Skin of body (tissue), 2 donors: ENCODE results near the gene NAB1. TPM values are rescaled to one million over a fixed set of nuclear protein-coding genes. Genes with fewer than 3 reads are reported as not detected.

Source experiments
- DNase-seq: peaks from one replicate; lab custom pipeline; 2025; lab: John Stamatoyannopoulos, UW
- total RNA-seq: library from RNA; depleted of rRNA; stranded (reverse); fragments of >200 nt; gene quantifications from one replicate; pipeline ENCODE4 v1.2.3, GENCODE V29; 2014

NAB1 gene
- total RNA-seq, 1 donor from 2014 or later = 71.0 TPM

DNA sequence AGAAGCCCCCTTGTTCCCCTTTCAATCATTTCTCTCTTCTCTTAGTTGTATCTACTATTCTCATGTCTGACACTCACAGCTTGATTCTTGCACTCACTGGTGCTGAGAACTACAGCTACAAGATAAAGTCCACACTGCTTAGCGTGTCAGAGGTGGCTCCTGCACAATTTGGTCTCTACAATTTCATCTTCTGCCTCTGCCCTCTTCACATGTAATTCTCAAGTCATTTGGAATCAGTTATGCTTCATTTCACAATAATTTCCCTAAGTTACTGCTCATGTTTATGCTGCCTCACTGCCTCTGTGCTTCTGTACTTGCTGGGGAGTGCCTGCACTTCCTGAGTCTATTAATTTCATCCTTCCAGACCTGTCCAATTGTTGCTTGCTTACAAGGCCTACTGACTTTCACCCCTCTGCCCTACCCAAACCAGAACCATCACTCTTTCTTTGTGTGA lies 11.6 kb upstream of the NAB1 start:
- DNase-seq = no peak

DNA sequence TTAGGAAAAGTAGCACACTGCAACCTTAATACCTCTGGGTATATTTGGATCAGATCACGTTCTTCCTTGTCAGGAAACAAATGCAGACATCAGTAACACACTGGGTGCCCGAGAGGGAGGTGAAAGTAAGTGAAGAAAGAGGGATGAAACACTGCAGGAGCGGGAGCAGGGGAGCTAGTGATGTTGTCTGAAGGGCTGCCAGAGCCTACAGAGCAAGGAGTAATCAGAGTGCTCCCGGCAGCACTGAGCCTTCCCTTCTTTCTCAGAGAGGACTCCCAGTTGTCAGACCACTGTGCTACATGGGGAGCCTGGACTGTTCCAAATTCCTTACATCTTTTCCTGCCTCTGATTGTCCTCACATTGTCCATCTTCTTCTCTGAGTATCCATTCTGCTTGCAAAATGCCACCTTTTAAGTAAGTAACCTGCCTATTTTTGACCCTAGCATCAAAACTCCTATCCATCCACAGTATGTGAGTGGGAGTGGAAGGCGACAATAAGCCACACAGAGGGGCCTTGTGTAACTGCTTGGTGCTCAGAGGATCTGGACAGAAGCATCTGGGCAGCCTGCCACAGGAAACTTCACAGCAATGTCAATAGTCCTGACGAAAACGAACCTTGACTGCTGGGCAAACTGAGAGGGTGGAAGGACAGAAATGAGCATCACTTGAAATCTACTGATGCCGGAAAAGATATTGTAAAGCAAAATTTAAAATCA lies 10.8 kb upstream of the NAB1 start:
- DNase-seq = no peak

DNA sequence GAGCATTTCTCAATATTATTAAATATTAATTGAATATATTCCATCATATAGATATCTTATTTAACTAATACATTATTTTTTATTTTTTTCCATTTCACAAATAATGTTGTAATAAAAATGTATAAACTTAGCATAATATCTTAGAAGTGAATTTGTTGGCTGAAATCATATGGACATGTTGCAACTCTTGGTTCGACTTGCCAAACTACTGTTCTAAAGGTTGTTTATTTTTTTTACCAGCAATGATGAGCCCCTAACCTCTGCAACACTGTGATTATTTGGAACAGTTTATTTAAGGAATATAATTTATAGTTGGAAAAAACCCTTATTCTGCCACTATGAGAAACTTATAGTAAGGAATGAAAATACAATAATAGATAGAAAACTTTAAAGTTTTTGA lies 8.8 kb upstream of the NAB1 start:
- DNase-seq = no peak

DNA sequence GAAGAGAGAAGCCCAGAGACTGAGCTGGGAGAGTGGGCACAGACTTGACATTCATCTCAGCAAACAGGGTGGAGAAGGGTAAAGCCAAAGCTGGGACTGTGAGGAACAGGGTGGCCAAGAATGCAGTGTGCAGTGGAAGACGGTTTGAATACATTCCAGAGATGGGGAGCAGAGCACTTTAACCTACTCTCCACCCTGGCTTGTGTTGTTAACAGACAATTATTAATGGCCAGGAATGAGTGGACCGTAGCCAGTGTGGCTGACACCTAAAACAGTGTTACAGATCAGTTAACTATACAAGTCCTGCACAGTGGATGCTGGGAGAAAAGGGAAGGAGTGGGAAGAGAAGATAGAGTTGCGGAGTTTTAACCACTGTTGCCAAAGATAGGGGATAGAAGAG lies 7.4 kb upstream of the NAB1 start:
- DNase-seq = no peak

DNA sequence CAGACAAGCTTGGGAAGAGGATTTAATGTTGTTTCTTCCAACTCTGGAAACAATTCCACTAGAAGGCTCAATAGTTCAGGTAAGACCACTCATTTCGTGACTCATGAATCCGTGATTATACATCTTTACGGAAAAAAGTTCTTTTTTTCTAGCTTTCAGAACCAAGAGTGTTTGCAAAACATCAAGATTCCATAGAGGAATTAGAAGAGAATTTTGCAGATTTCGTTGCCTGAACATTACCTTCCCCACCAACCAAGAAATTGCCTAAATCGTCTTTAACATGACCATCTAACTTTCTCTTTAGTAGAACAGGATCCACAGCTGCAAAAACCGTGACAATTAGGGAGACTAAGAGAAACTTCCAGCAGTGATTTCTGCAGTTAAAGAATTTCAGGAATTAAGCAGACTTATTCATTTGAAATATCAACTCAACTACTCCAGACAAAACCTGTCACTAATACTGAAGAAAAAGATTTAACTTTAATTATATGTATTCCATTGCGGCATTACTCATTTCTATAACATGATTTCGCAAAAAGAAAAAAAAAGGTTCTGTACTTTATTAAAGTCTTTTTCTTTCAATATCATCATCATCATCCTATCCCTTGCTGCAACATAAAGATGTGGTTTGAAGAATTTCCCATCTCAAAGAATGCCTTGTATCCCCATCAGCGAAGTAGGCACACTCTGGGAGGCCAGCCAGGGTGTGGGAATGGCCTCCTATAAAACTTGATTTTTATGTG lies 1.9 kb upstream of the NAB1 start:
- DNase-seq = no peak

DNA sequence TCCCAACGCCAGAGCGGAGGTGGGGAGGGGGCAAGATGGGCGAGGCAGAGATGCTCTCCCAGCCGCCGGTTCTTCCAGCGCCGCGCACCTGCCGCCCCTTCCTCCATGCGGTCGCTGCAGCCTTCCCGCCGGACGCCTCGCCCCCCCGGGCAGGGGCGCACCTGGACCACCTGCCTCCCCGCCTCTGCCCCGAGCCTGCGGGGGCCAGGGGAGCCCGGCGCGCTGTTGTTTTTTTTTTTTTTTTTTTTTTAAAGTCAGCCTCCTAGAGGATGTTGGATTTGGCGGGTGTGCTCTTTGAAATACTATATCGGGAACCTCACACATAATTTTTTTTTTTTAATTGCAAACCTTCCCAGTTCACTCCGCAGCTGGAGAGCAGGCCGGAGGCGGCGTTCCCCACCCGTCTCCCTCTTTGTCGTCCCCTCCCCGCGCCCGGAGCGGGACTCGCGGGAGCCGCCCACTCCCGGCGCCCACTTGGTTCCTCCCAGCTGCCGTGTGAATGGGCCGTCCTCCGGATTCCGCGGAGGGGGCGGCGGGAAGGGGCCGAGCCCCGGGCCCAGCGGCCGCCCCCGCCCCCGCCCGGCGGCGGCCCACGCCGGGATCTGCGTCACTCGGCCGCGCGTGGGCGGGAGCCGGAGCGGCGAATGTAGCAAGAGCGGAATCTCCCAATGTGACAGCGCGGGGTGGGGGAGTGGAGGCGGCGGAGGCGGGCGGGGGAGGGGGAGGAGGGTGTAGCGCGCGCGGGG lies 421 bp upstream of the NAB1 start:
- DNase-seq = peak; percentile 85

DNA sequence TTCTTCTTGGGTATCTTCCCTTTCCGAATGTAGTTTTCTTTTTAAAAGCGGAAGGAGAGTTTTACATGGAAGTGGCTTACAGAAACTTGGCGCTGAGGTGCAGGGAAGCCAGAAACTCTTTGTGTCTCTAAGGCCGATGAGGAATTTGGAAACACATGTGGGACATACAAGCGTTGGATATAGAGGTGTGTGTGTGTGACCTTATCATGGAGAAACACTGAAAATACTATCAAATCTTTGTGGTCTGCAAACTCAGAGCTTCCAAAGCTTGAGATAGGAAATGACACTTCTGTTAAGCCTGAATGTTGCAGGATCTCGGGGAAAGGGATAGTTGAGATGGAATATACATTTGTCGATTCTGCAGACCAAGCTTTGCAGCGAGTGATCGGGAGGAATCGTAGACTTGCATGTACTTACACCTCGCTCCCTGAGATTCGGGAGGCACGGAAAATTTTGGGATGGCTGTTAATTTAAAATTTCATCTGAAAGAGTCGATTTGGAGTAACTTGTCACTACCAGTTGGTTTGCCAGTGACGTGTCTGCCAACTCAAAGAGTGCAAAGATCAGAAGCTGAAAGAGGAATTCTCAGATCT lies 1.0 kb downstream of the NAB1 start:
- DNase-seq = peak; percentile 35

DNA sequence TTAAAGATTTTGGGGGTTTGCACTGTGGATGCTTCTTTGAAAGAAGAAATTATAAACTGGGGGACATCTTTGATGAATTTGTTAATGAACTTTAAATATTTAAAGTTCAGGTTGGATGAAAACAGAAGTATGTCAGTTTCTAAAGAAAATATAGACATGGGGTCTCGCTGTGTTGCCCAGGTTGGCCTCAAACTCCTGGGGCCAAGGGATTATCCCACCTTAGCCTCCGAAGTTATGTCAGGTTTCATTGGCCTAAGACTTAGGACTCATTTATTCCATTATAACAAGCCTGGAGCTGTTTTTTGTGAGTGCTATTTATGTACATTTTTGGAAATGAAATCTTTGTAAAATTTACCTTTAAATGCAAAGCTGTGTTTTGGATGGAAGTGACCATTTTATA lies 2.5 kb downstream of the NAB1 start:
- no peak for DNase-seq

DNA sequence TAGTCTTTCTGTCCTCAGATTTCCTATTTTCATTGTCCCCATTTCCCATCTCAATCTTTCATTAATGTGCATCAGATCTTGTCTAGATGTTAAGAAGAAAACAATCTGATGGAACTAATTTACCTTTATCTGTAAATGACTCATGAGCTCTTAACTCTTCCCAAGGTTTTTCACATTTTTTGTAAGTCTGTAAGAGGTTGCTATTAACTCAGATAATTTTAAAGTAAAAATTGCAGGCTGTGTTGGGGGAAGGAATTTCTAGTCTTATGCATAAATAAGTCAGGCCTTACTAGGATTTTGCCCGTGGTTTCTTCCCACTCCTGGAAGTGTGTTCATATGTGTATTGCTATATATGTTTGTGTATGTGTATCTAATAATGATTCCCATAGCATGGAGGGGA lies 4.3 kb downstream of the NAB1 start:
- DNase-seq = no peak

DNA sequence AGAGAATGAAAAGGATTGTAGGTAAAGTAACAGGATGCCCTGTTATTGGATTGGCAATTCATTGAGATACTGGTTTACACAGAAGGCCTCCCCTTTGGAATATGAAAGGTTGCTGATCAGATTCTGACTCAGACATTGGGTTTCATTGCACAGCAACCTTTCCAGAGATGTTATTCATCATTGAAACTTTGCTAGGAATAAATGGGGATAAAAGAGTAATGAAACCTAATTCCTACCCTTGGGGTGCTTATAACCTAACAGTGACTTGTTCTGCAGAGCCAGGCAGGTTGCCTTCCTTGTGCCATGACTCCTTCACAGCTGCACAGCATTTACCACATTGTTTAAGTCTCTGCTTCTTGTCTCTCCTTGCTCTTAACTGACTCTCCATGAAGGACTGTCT lies 5.0 kb downstream of the NAB1 start:
- no peak for DNase-seq

DNA sequence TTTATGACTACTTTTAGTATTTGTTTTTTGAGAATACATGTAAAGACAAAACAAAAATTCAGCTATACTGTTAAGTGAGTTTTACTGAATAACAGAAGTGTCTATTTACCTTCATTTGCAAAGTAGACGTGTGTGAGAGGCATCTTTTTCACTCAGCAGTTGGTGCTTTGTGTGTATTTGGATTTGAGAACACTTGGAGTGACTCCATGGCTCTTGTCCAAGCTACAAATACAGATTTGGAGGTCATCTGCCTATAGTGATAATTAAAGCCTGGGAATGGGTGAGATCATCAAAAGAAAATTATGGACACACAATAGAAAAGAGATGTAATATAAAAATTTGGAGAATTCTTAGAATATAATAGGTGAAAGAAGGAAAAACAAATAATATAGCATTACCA lies 6.2 kb downstream of the NAB1 start:
- DNase-seq = no peak

DNA sequence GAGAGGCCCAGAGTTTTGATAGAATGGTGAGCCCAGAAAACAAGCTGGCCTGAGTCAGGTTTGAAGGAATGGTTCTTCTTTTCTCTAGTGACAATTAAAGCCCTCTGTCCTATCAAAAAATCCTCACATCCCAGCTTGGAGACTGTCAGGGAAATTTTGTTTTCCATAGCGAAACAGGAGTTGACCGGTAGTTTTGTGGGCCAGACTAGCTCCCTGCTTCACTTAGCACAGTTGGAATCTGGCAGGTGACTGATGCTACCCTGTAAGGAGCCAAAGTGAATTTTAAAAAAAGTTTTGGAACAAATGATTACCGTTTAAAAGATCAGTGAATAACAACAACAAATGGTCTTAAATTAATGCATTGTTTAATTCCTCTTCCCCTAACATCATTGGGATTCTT lies 6.7 kb downstream of the NAB1 start:
- no peak for DNase-seq

DNA sequence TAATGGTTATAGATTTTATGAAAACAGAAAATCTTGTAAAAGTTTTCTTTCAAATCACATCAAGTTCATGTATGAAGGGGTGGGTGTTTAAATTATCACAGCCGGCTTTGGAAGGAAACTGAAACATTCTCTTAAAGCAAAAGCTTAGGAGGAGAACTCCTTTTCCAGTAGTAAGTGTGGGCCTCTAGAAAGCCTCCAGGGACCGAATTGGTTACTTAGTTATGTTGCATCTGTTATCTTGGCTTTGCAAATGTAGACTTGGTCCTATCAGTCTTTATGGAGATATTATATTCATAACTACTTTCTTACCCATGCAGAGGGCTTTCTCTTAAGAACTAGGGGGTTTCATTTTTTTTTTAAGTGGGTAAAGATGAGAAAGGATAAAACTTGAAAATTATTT lies 7.4 kb downstream of the NAB1 start:
- no peak for DNase-seq

DNA sequence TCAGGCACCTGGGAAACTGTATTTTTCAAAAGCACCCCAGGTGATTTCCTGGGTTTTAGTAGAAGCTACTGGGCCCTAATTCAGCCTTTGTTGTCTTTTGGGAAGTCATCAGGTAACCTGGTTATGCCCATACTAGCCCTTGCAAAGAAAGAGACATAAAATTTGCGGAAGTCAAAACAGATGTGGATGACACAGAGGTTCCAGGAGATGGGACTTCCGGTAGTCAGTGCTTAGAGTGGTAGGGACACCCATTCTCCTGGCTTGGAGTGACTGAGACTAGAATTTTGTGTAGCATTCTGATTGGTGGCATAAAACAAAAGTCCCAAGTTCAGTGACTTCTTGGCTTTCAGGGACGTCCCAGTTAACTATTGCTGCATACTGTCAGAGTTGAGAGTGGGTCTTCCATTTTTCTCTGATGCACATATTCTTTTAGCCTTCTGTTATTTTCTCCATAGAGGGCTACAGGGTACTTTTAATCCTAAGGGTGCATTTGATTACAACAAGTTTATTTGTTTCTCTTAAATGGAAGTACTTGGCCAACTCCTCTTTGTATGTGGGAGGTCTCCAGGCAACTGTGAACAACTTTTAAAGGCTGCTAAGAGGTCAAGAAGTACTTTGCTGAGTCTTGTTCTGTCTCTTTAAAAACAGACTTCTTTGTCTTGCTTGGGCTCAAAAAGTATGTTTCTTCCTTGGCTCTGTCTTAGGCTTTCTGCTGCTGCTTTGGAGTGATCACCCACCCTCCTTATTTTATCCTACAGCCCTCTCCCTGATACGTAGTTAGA lies 8.8 kb downstream of the NAB1 start:
- no peak for DNase-seq

DNA sequence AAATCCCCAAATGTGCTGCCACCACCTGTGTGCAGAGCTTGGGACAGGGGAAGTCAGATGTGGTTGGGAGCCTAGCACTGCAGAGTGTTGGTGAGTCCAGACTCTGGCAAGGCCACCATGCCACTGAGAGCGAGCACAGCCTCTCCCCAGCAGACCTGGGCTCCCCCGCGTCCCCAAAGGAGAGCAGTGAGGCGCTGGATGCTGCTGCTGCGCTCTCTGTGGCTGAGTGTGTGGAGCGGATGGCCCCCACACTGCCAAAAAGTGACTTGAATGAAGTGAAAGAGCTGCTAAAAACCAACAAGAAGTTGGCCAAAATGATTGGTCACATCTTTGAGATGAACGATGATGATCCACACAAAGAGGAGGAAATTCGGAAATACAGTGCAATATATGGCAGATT lies 10.7 kb downstream of the NAB1 start:
- no peak for DNase-seq

DNA sequence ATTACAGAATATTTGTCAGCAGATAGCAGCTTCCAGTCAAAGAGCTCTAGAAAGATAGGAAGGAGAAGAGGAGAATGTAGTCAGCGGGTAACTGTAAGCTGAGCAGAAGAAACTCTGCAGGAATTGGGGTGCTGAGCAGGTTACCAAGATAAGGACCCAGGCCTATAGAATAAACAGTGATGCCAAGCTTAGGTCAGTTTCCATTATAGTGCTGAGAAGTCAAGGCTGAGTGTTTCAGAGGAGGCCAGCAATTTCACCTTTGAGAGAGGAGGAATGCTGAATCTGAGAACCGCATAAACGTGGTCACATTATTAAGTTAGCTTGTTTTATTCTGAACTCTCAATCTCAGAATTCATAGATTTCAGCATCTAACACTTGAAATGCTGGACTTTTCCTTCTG lies 13.9 kb downstream of the NAB1 start:
- no peak for DNase-seq

DNA sequence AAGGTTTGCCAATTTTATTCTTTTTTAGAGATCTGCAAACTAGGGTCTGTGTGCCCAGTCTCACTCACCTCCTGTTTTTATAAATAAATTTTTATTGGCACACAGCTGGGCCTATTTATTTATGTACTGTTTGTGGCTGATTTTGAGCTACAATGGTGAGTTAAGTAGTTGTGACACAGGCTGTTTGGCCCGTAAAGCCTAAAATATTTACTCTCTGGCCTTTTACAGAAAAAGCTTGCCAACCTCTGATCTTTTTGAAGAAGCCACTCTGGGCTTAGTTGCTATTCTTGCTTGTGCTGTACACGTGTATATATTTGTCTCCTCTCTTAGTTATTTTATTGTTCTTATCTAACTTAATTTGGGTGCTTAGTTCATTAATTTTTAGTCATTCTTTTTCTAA lies 14.5 kb downstream of the NAB1 start:
- no peak for DNase-seq

DNA sequence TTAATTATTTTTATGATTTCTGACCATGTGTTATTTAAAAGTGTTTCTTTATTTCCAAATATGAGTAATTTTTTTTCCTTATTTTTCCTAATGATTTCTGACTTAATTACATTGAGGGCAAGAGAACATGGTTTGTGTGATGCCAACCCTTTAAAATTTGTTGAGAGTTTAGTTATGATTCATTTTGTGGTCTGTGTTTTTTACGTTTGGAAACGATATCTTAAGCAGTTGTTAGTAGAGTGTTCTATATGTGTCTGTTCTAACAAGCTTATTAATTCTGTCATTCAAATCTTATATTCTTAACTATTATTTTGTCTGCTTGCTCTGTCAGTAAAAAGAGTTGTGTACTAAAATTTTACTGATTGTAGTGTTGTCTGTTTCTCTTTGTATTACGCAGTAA lies 15.0 kb downstream of the NAB1 start:
- no peak for DNase-seq

DNA sequence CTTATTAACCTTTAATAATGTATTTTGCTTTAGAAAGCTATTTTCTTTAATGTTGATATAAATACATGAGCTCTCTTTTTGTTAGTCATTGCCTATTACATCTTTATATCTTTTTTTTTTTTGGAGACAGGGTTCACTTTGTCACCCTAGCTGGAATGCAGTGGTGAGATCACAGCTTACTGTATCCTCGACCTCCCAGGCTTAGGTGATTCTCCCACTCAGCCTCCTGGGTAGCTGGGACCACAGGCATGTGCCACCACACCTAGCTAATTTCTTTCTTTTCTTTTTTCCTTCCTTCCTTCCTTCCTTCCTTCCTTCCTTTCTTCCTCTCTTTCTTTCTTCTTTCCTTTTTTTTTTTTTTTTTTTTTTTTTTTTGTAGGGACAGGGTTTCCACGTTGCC lies 15.4 kb downstream of the NAB1 start:
- DNase-seq = no peak

DNA sequence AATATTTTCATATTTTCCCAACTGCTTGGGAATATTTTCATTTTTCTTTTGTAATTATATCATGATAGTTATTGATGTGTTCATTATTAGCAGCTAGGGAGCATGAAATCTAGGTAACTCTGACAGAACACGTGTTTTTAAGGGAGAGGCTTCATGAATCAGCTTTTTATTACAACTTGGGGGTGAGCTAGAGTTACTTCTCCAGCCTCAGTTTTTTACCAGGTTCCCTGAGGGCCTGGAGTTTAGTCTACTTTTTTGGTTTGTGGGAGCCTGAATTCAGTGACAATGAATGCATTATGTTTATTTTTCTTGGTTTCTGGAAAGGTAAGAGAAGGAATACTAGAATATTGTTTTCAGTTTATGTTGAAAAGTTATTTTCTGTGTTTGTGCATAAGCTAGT lies 18.0 kb downstream of the NAB1 start:
- DNase-seq = no peak

DNA sequence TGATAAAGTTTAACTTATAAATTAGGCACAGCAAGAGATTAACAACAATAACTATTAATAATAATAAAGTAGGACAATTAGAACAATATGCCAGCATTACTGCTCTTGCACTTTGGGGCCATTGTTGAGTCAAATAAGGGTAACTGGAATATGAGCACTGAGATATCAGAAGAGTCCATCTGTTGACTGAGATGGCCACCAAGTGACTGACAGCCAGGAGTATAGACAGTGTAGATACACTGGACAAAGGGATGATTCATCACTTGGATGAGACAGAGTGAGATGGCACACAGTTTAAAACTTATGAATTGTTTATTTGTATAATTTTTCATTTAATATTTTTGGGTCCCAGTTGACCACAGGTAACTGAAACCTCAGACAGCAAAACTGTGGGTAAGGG lies 20.0 kb downstream of the NAB1 start:
- no peak for DNase-seq
